ENCODE data around the gene TSPAN9.
A peak's percentile ranks its signal among the peaks of the same experiment; 100 is the strongest.

The TSPAN9 gene

GRCh38 chr12:3054374-3054773 is 22.8 kb upstream of the TSPAN9 start:
- H3K9me3 ChIP-seq (ENCODE audit: severe bottlenecking): no peaks in the 10 kb centered on the region
- DNase-seq (ENCODE audit: low spot score) (no peak), ATAC-seq (ENCODE audit: low read depth) (no peak)
- no peak overlapping the region for H3K4me3 ChIP-seq (ENCODE audit: severe bottlenecking)
- no peaks in the 10 kb centered on the region for H3K4me1 ChIP-seq (ENCODE audit: insufficient read depth, poor library complexity, severe bottlenecking)
- H3K36me3 ChIP-seq (ENCODE audit: low read depth): no peaks in the 10 kb centered on the region
- H3K27ac ChIP-seq (ENCODE audit: poor library complexity, severe bottlenecking): no peak overlapping the region
- peaks cover 4% of the 10 kb centered on the region for H3K27me3 ChIP-seq (ENCODE audit: insufficient read depth, poor library complexity, severe bottlenecking)
- no peak for TF ChIP-seq CTCF (IDR thresholded peaks at IDR 0.05; ENCODE audit: poor library complexity, severe bottlenecking)

- no peak for TF ChIP-seq CTCF (IDR thresholded peaks at IDR 0.05; ENCODE audit: poor library complexity, severe bottlenecking)
- ATAC-seq (ENCODE audit: low read depth) (no peak), DNase-seq (ENCODE audit: low spot score) (no peak)
- H3K27me3 ChIP-seq (ENCODE audit: insufficient read depth, poor library complexity, severe bottlenecking): peaks cover 4% of the 10 kb centered on the region
- H3K36me3 ChIP-seq (ENCODE audit: low read depth): no peaks in the 10 kb centered on the region
- H3K9me3 ChIP-seq (ENCODE audit: severe bottlenecking): no peaks in the 10 kb centered on the region
- H3K4me3 ChIP-seq (ENCODE audit: severe bottlenecking): no peak overlapping the region
- no peak overlapping the region for H3K27ac ChIP-seq (ENCODE audit: poor library complexity, severe bottlenecking)
- H3K4me1 ChIP-seq (ENCODE audit: insufficient read depth, poor library complexity, severe bottlenecking): no peaks in the 10 kb centered on the region
Observed at GRCh38 chr12:3055026-3055703, 22.0 kb upstream of the TSPAN9 start.

GRCh38 chr12:3055704-3056467 is 21.3 kb upstream of the TSPAN9 start:
- peaks cover 4% of the 10 kb centered on the region for H3K27me3 ChIP-seq (ENCODE audit: insufficient read depth, poor library complexity, severe bottlenecking)
- TF ChIP-seq CTCF (IDR thresholded peaks at IDR 0.05; ENCODE audit: poor library complexity, severe bottlenecking): no peak
- ATAC-seq (ENCODE audit: low read depth) (0 out of 3 replicates have a peak, but pooled peaks have one; percentile 33), DNase-seq (ENCODE audit: low spot score) (no peak)
- H3K36me3 ChIP-seq (ENCODE audit: low read depth): no peaks in the 10 kb centered on the region
- H3K4me1 ChIP-seq (ENCODE audit: insufficient read depth, poor library complexity, severe bottlenecking): no peaks in the 10 kb centered on the region
- H3K4me3 ChIP-seq (ENCODE audit: severe bottlenecking): no peak overlapping the region
- H3K27ac ChIP-seq (ENCODE audit: poor library complexity, severe bottlenecking): no peak overlapping the region
- no peaks in the 10 kb centered on the region for H3K9me3 ChIP-seq (ENCODE audit: severe bottlenecking)

- no peak for DNase-seq (ENCODE audit: low spot score)
- H3K36me3 ChIP-seq (ENCODE audit: low read depth): no peaks in the 10 kb centered on the region
- no peak overlapping the region for H3K4me3 ChIP-seq (ENCODE audit: severe bottlenecking)
- peaks cover 4% of the 10 kb centered on the region for H3K27me3 ChIP-seq (ENCODE audit: insufficient read depth, poor library complexity, severe bottlenecking)
- peak; percentile 59 for ATAC-seq (ENCODE audit: low read depth)
- peaks cover 4% of the 10 kb centered on the region for H3K9me3 ChIP-seq (ENCODE audit: severe bottlenecking)
- TF ChIP-seq CTCF (IDR thresholded peaks at IDR 0.05; ENCODE audit: poor library complexity, severe bottlenecking): no peak
- H3K4me1 ChIP-seq (ENCODE audit: insufficient read depth, poor library complexity, severe bottlenecking): peaks cover 4% of the 10 kb centered on the region
- no peak overlapping the region for H3K27ac ChIP-seq (ENCODE audit: poor library complexity, severe bottlenecking)
Observed at GRCh38 chr12:3061059-3061458, 16.1 kb upstream of the TSPAN9 start.
